SK-N-MC (cell line): ENCODE results near the gene MPP7.

Source experiments
- DNase-seq: peaks from one replicate; pipeline ENCODE4 v3.0.0-alpha.2; 2011; ENCODE audit warnings: low read depth, low spot score
- H3K27ac ChIP-seq: fragments of 200-600 bp; sonication (generic); 2 replicates; pipeline ENCODE4 v1.5.1; 2016; ENCODE audit warnings: mixed run types
- H3K36me3 ChIP-seq: fragments of 200-600 bp; sonication (generic); 2 replicates; pipeline ENCODE4 v1.6.1; 2017; ENCODE audit warnings: antibody characterized with exemption, low read length, mixed read lengths; ENCODE audit not compliant: insufficient read depth
- H3K4me3 ChIP-seq: fragments of 200-600 bp; sonication (generic); 2 replicates; pipeline ENCODE4 v1.5.1; 2016
- H3K9ac ChIP-seq: fragments of 200-600 bp; sonication (generic); 2 replicates; pipeline ENCODE4 v1.8.0; 2017; ENCODE audit warnings: mixed run types, mixed read lengths; ENCODE audit not compliant: insufficient read length
- H3K9me3 ChIP-seq: fragments of 200-600 bp; sonication (generic); 2 replicates; pipeline ENCODE4 v1.6.1; 2017; ENCODE audit warnings: low read depth, mild to moderate bottlenecking, antibody characterized with exemption, low read length, moderate library complexity, mixed read lengths
- EZH2 ChIP-seq: fragments of 200-600 bp; sonication (generic); IDR thresholded peaks from one replicate; pipeline ENCODE4 v1.6.1; 2017; ENCODE audit warnings: antibody characterized with exemption
- FOXP2 ChIP-seq: optimal IDR thresholded peaks from 2 replicates; pipeline ENCODE3; 2011; ENCODE audit warnings: mild to moderate bottlenecking, moderate library complexity; ENCODE audit not compliant: insufficient read depth; ENCODE audit errors: extremely low read length, control extremely low read depth
- POLR2AphosphoS5 ChIP-seq: IDR thresholded peaks from 2 replicates; pipeline ENCODE4 v1.6.1; 2012; ENCODE audit warnings: mild to moderate bottlenecking, low read depth, low read length, borderline replicate concordance

The MPP7 gene

GRCh38 chr10:28296023-28296422, 6.8 kb downstream of the MPP7 start:
- Histone ChIP-seq H3K27ac (no peak overlapping the region), H3K9me3 (no peaks in the 10 kb centered on the region), H3K4me3 (no peak overlapping the region), H3K9ac (no peak overlapping the region), H3K36me3 (no peaks in the 10 kb centered on the region)
- DNase-seq, result no peak
- TF ChIP-seq FOXP2 (no peak), EZH2 (no peak), POLR2AphosphoS5 (no peak)

GRCh38 chr10:28295336-28295735, 7.5 kb downstream of the MPP7 start:
- no peak for TF ChIP-seq EZH2
- no peak for TF ChIP-seq POLR2AphosphoS5
- no peak for TF ChIP-seq FOXP2
- no peak overlapping the region for H3K27ac ChIP-seq
- no peak overlapping the region for H3K4me3 ChIP-seq

GRCh38 chr10:28294809-28295208, 8.1 kb downstream of the MPP7 start:
- no peak for TF ChIP-seq EZH2
- TF ChIP-seq POLR2AphosphoS5, result no peak
- TF ChIP-seq FOXP2, result no peak
- no peak overlapping the region for H3K27ac ChIP-seq

More at GRCh38 chr10:28295336-28295735, 7.5 kb downstream of the MPP7 start:
- DNase-seq, result no peak
- no peak overlapping the region for H3K9ac ChIP-seq
- no peaks in the 10 kb centered on the region for H3K9me3 ChIP-seq
- H3K36me3 ChIP-seq, result no peaks in the 10 kb centered on the region

GRCh38 chr10:28294169-28294532, 8.7 kb downstream of the MPP7 start:
- no peak overlapping the region for H3K27ac ChIP-seq
- H3K4me3 ChIP-seq, result no peak overlapping the region
- no peak overlapping the region for H3K9ac ChIP-seq
- TF ChIP-seq POLR2AphosphoS5 (no peak), EZH2 (no peak), FOXP2 (no peak)
- DNase-seq, result no peak
- H3K9me3 ChIP-seq, result no peaks in the 10 kb centered on the region
- no peaks in the 10 kb centered on the region for H3K36me3 ChIP-seq

More at GRCh38 chr10:28294809-28295208, 8.1 kb downstream of the MPP7 start:
- H3K36me3 ChIP-seq, result no peaks in the 10 kb centered on the region
- no peak overlapping the region for H3K4me3 ChIP-seq
- DNase-seq, result no peak
- no peak overlapping the region for H3K9ac ChIP-seq
- H3K9me3 ChIP-seq, result no peaks in the 10 kb centered on the region

GRCh38 chr10:28293236-28294168, 9.4 kb downstream of the MPP7 start:
- H3K4me3 ChIP-seq, result no peak overlapping the region
- no peak overlapping the region for H3K27ac ChIP-seq
- no peaks in the 10 kb centered on the region for H3K36me3 ChIP-seq
- DNase-seq, result no peak
- TF ChIP-seq EZH2 (no peak), FOXP2 (no peak), POLR2AphosphoS5 (no peak)
- no peak overlapping the region for H3K9ac ChIP-seq
- H3K9me3 ChIP-seq, result no peaks in the 10 kb centered on the region

GRCh38 chr10:28291881-28292297, 11.0 kb downstream of the MPP7 start:
- TF ChIP-seq EZH2 (no peak), POLR2AphosphoS5 (no peak), FOXP2 (no peak)
- Histone ChIP-seq H3K36me3 (no peaks in the 10 kb centered on the region), H3K9me3 (no peaks in the 10 kb centered on the region), H3K4me3 (no peak overlapping the region), H3K27ac (no peak overlapping the region), H3K9ac (no peak overlapping the region)
- DNase-seq, result no peak

GRCh38 chr10:28285816-28286215, 17.0 kb downstream of the MPP7 start:
- TF ChIP-seq FOXP2 (no peak), POLR2AphosphoS5 (no peak), EZH2 (no peak)
- H3K9ac ChIP-seq, result no peak overlapping the region
- H3K36me3 ChIP-seq, result no peaks in the 10 kb centered on the region
- no peaks in the 10 kb centered on the region for H3K9me3 ChIP-seq
- DNase-seq, result no peak
- no peak overlapping the region for H3K27ac ChIP-seq
- no peak overlapping the region for H3K4me3 ChIP-seq

GRCh38 chr10:28284126-28284525, 18.7 kb downstream of the MPP7 start:
- Histone ChIP-seq H3K9ac (no peak overlapping the region), H3K27ac (no peak overlapping the region), H3K36me3 (no peaks in the 10 kb centered on the region), H3K9me3 (no peaks in the 10 kb centered on the region), H3K4me3 (no peak overlapping the region)
- no peak for DNase-seq
- no peak for TF ChIP-seq POLR2AphosphoS5
- no peak for TF ChIP-seq EZH2
- TF ChIP-seq FOXP2, result no peak
